Measurements from ENCODE around the gene PML.
A peak's percentile ranks its signal among the peaks of the same experiment; 100 is the strongest.

DNA sequence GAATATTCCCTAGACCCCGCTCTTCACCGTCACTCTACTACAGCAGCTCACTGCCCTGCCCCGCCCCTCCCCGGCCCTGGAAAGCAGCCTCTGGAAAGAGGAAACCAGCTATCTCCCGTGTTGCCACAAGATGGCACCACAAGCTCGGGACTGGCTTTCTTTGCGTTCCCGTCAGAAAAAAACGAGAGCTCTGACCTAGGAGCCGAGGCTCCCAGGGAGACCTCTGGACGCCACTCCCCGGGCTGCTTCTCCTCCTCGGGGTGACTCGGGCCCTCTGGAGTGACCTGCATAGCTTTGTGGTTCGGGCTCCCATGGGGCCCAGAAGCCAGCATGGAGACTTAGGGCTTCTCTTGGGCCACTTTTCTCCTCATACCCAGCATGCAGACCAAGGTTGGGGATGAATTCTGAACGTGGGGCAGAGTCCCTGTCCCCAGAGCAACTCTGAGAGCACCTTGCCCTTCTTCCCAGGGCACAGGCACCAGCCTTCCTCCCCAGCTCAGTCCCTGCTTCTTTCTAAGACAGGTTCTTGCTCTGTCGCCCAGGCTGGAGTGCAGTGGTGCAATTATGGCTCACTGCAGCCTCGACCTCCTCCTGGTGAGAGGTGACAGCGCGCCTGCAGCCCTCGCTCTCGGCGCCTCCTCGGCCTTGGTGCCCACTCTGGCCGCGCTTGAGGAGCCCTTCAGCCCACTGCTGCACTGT, 21.4 kb upstream of the PML start:
- peak; percentile 89 to 98 (median 94) for TF ChIP-seq CTCF (IDR thresholded peaks at IDR 0.05 in 2 of 3, conservative IDR thresholded peaks at IDR 0.05 in 1 of 3; ENCODE audit: insufficient read depth in 2 of 3, low read depth in 1 of 3, low read length in 3 of 3)
- TF ChIP-seq, protein P1, sequence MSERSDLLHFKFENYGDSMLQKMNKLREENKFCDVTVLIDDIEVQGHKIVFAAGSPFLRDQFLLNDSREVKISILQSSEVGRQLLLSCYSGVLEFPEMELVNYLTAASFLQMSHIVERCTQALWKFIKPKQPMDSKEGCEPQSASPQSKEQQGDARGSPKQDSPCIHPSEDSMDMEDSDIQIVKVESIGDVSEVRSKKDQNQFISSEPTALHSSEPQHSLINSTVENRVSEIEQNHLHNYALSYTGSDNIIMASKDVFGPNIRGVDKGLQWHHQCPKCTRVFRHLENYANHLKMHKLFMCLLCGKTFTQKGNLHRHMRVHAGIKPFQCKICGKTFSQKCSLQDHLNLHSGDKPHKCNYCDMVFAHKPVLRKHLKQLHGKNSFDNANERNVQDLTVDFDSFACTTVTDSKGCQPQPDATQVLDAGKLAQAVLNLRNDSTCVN (CRISPR knock-in tag; IDR thresholded peaks at IDR 0.05): no peak
- no peak for TF ChIP-seq POLR2A (conservative IDR thresholded peaks at IDR 0.05)
- no peak for TF ChIP-seq FOXA1 (IDR thresholded peaks at IDR 0.05; ENCODE audit: borderline replicate concordance)
- TF ChIP-seq SIN3A (IDR thresholded peaks at IDR 0.05; ENCODE audit: borderline replicate concordance in 2 of 2, control insufficient read depth in 1 of 2, low read depth in 2 of 2, low read length in 2 of 2): no peak
- TF ChIP-seq POLR2AphosphoS5 (IDR thresholded peaks at IDR 0.05; ENCODE audit: control insufficient read depth, insufficient read depth, low read depth, low read length): no peak
- no peak for TF ChIP-seq ETV6 (IDR thresholded peaks at IDR 0.05; ENCODE audit: borderline replicate concordance in 1 of 2, low read depth in 2 of 2, low read length in 1 of 2)
- no peak for TF ChIP-seq ETV6 (CRISPR knock-in tag; IDR thresholded peaks at IDR 0.05; ENCODE audit: borderline replicate concordance)
- TF ChIP-seq REST (IDR thresholded peaks at IDR 0.05; ENCODE audit: borderline replicate concordance): peak; percentile 79; the same call in 1 of the 2 replicates
- TF ChIP-seq REST (CRISPR knock-in tag; IDR thresholded peaks at IDR 0.05; ENCODE audit: low read depth): no peak
- TF ChIP-seq ZNF780A (CRISPR knock-in tag; IDR thresholded peaks at IDR 0.05): no peak
- TF ChIP-seq E2F1 (CRISPR knock-in tag; IDR thresholded peaks at IDR 0.05): no peak
- no peak for TF ChIP-seq CBX2 (IDR thresholded peaks at IDR 0.05; ENCODE audit: insufficient read depth, low read length, poor library complexity, severe bottlenecking)
- TF ChIP-seq BCL6 (CRISPR knock-in tag; IDR thresholded peaks at IDR 0.05): no peak
- TF ChIP-seq SP1 (CRISPR knock-in tag; IDR thresholded peaks at IDR 0.05): no peak
- TF ChIP-seq, protein P2, sequence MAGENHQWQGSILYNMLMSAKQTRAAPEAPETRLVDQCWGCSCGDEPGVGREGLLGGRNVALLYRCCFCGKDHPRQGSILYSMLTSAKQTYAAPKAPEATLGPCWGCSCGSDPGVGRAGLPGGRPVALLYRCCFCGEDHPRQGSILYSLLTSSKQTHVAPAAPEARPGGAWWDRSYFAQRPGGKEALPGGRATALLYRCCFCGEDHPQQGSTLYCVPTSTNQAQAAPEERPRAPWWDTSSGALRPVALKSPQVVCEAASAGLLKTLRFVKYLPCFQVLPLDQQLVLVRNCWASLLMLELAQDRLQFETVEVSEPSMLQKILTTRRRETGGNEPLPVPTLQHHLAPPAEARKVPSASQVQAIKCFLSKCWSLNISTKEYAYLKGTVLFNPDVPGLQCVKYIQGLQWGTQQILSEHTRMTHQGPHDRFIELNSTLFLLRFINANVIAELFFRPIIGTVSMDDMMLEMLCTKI (IDR thresholded peaks at IDR 0.05; ENCODE audit: partially characterized antibody): no peak

All from K562 (cell line).